HG03460 (cell line): ENCODE measurements around the gene USB1.

Experiments used
- ATAC-seq: cut with Tn5 transposase; IDR thresholded peaks from one replicate; pipeline ENCODE4 v1.9.1; 2021; ENCODE audit not compliant: unreplicated experiment

USB1 gene

GRCh38 chr16:58030136-58030840 lies 29.1 kb downstream of the USB1 start:
- ATAC-seq: no peak

DNA sequence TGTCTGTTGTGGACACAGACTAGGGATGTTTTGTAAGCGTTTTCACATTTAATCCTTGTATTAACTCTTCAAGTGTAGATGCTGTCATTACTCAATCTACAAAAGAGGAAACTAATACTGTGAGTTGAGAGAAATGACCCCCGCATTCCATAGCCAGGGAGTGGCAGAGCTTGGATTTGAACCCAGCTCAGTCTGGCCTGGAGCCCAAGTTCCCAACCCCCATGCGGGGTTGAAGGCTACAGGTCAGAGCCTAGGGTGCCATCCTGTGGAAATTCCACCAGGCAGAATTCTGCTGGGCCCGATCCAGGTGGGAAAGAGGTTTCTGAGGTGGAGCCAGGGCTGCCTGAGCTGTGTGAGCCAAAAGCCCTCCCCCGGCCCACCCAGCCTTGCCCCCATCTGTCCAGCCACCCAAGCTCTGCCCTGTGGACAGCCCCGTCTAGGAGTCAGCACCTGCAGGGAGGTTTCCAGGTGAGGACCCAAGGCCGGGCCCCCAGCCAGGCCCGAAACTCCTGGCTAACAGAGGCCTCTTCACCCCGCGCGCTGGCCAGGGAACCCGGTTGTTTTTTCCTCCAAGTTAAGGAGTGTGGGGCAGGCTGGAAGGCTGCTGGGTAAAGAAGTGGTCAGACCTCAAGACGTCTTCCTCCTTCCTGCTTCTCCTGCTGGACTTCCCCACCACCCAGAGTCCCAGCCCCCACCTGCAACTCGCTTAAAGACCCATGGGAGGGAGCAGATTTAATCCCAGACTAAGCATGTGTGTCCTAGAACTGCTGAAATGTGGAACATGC lies 30.0 kb downstream of the USB1 start:
- no peak for ATAC-seq

DNA sequence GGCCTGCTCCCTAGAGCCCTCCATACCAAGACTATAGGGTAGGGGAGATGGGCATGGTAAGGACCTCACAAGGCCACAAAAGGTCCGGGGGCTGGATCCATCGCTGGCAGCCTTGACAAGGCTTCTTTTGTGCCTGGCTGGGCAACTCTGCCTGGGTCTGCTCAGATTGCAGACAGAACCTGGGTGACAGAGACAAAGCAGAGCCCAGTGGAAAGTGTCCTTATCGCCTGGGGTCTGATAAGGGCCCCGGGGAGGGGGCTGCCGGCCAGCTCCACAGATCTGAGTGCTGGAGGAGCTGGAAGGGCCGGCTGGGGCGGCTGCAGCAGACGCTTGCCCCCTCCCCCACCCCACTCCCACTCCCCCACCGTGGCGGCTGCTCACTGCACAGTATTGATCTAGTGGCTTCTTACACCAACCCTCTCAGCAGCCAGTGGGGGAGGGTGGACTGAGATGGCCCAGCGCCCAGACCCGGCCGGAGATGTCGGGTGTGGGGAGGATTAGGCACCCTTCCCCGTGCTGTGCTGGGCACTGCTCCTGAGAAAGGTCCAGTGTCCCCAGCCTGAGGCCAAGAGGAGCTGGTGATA lies 31.6 kb downstream of the USB1 start:
- no peak for ATAC-seq

DNA sequence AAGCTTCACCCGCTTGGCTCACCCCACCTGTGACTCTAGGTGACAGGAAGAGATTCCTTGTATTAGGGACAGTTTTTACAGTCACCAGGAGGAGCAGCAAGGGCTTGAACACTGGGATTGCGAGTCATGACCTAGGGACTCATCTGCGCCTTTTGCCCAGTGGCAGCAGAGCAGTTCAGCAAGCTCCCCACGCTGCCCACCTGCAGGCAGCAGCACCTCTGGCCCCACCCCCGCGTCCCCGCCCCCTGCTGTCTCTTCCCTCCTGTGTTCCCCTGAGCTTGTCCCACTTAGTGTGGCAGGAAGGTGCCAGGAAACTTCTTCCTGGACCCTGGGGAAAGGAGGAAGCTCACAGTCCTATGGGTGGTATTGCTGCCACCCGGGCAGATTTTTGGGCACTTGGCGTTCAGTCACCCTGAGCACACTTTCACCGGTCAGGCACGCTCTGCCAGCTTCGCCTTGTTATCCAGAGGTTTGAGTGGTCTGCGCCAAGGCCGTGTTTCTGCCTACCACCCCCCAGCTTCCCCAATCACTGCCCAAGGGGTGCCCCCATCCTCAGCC lies 33.0 kb downstream of the USB1 start:
- no peak for ATAC-seq

GRCh38 chr16:58034774-58035173 lies 33.6 kb downstream of the USB1 start:
- no peak for ATAC-seq

DNA sequence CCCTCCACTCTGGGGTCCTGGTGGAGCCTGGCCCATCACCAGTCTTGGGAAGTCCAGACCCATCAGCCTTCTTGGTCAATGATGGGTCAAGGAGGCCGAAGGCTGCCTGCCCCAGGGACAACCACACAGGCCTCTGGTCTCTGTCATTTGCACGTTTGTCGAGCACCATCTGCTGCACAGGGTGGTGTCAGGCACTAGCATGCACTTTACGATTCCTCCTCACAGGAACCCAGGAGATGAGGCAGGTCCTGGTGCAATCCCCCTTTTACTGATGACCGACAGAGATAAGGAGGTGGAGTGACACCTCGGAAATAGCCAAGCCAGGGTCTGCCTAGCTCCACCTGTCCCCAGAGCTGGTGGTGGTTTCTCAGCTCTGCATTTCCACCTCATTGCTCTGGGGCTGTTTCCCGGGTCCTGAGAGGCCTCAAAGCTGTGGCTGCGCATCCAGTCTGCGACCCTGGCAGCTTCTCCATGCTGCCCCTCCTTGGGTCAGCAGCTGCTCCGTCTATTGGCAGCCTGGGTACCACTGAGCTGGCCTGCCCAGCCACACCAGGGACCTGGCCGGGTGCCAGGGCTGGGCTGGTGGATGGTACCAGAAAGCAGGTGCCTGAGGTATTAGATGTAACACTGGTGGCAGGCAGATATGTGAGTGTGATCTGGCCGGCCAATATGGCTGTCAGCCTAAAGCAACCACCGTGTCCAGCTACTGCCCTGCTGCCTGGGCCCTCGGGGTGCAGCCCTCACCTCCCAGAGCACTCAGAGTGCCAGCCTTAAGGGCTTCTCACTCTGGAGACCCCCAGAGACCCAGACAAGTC lies 34.4 kb downstream of the USB1 start:
- ATAC-seq: no peak

GRCh38 chr16:58036943-58037342 lies 35.7 kb downstream of the USB1 start:
- no peak for ATAC-seq

DNA sequence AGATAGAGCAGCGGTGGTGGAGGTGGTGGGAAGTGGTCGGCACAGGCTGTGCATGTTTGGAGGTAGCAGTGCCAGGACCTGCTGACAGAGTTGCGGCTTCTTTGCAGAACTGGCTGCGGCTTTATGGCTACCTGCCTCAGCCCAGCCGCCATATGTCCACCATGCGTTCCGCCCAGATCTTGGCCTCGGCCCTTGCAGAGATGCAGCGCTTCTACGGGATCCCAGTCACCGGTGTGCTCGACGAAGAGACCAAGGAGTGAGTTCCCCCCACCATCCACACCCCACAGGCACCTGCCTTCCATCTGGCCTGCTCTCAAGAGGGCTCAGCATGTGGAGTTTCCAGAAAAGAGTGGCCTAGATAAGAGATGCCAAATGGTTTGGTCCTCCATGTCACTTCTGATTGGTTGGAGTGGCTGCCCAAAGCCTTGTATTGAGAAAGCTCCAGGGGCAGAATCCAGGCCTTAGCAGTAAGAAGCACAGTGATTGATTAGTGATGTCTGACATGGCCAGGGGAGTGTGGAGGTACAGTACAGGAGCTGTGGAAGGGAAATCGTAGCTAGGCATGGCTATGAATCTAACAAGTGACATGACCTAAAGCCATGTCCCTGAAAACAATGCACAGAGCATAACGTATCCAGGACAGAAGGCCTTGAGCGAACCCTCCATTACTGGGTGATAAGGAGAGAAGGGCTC lies 36.3 kb downstream of the USB1 start:
- ATAC-seq: no peak

- ATAC-seq: no peak
Observed at GRCh38 chr16:58038219-58038641, 37.0 kb downstream of the USB1 start.

DNA sequence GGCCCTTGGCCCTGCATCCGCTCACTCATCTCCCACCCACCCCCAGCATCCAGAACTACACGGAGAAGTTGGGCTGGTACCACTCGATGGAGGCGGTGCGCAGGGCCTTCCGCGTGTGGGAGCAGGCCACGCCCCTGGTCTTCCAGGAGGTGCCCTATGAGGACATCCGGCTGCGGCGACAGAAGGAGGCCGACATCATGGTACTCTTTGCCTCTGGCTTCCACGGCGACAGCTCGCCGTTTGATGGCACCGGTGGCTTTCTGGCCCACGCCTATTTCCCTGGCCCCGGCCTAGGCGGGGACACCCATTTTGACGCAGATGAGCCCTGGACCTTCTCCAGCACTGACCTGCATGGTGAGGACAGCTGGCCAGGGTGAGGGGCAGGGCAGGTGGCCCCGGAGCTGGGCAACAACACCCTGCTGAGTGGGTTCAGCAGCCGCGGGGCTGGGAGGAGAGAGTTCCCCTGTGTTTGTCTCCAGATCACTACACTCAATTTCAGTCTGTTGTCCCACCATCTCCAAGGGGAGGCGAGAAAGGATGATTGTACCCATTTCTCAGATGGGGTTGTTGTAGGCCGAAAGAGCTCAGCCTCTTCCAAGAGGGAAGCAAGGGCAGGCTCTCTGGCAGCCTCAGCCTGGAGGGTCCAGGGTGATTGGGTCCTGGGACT lies 38.8 kb downstream of the USB1 start:
- ATAC-seq: no peak

DNA sequence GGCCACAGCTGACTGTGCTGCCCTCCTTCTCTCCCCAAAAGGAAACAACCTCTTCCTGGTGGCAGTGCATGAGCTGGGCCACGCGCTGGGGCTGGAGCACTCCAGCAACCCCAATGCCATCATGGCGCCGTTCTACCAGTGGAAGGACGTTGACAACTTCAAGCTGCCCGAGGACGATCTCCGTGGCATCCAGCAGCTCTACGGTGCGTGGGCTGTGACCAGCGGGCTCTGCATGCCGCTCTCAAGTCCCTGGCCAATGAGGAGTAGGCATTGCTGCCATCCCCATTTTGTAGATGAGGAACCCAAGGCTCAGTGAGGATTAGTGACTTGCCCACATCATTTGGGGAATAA lies 39.3 kb downstream of the USB1 start:
- no peak for ATAC-seq

GRCh38 chr16:58040945-58041627 lies 39.9 kb downstream of the USB1 start:
- no peak for ATAC-seq

- no peak for ATAC-seq
Observed at GRCh38 chr16:58041628-58041955, 40.4 kb downstream of the USB1 start.

GRCh38 chr16:58042001-58042885 lies 41.0 kb downstream of the USB1 start:
- ATAC-seq: no peak

DNA sequence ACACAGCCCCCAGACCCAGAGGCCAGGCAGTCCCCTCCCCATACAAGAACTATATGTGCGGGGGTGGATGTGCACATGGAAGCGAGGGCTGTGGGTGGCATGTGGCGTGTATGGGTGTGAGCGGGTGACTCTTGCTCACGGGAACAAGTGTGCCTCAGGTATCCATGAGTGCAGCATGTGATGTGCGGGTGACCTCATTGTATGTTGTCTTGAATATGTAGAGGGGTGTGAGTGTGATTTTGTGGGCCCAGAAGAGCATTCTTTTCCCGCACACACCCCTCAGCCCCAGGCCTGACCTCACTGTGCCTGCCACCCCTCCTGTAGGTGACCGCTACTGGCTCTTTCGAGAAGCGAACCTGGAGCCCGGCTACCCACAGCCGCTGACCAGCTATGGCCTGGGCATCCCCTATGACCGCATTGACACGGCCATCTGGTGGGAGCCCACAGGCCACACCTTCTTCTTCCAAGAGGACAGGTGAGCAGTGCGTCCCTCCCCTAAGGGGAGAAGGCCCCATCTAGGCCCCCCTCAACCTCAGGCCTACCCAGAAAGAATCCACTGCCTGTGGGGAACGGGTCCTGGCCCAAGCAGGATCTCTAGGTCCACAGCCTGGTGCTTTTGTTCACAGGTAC lies 41.8 kb downstream of the USB1 start:
- no peak for ATAC-seq

DNA sequence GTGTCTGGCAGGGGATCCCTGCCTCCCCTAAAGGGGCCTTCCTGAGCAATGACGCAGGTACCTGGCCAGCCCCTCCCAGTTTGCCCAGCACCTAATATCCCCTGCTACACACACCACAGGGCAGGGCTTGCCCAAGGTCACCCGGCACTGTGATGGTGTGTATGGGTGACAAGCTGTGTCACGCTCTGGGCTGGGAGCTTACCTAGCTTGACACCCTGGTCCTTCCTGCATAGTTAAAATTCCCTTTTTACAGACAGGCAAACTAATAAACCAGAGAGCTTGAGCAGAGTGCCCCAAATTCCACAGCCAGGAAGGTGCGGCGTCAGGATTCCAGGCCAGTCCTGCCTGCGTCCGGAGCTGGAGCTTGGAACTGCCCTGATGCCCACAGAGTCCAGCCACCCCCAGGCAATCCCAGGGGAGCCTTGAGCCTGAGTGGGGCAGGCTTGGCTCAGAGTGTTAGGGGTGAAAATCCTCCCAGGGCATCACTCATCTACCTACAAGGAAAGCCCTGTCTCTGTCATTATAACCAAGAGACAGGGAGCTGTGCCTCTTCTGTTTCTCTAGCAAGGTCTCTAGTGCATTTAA lies 42.5 kb downstream of the USB1 start:
- ATAC-seq: no peak

DNA sequence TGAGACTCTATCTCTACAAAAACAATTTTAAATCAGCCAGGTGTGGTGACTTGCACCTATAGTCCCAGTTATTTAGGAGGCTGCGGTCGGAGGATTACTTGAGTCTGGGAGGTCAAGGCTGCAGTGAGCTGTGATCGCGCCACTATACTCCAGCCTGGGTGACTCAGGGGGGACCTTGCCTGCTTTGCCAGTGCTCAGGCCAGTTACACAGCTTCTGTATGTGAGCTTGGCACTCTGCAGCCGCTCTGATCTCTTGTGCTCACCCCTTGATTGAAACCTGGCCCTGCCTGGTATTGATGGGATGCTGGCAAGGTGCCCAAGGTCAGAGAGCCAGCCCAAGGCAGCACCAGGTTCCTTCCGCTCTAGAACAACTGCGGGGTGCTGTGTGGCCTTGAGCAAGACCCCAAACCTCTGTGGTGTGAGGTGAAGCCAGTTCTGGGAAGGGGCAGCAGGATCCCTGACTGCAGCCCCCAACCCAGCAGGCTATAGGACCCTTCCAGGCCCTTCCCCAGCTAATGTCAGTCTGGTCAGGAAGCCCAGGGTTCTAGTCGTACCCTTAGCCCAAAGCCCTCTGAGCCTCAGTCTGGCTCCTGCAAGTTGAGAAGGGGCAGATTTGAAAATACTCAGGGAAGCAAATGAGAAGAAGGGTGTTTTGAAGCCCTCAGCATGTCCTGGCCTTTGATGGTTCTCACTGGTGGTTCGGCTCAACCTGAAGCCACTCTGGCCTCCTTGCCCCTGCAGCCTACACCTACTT lies 43.2 kb downstream of the USB1 start:
- no peak for ATAC-seq
